ENCODE measurements around the gene TEDC2. TPM values are rescaled to one million over a fixed set of nuclear protein-coding genes. Genes with fewer than 3 reads are reported as not detected.

The TEDC2 gene
- total and polyA plus RNA-seq, 10 of the 15 experiments (the other 5 are each of a cell fraction or from before 2014, with no cell fraction given), result 0.23 to 47.9 (median 19.1) TPM

DNA sequence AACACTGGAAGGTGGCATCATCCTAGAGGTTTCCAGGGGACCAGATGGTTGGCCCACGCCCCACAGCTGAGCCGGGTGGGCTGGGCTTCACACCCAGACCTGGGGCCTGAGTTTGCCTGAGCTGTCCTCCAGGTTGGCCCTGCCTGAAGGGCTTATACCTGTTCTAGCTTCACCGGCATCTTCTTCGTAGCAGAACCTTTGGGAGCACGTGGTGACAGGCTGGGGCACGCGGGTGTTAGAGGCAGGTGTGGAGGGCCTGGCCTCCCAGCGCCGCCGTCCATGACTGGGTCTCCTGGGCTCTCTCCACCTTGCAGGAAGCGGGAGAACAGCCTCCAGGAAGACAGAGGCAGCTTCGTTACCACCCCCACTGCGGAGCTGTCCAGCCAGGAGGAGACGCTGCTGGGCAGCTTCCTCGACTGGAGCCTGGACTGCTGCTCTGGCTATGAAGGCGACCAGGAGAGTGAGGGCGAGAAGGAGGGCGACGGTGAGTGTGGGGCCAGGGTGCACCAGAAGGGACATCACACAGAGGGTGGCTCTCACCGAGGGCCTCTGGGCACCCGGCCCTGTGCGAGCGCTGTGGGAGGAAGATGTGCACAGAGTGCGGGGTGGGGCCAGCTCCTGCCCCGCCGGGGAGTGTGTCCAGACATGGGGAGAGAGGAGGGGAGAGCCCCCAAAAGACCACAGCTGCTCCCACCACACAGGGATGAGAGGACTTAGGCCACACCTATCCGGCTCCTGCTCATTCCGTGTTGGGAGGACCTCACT is 4.6 kb upstream of the TEDC2 start:
- WGBS (ENCODE audit: insufficient coverage, insufficient replicate concordance, low lambda C conversion rate, missing lambda C conversion rate), result 93% methylated on average over 27 of the region's 28 CpGs
- H3K27ac ChIP-seq (ENCODE audit: control insufficient read depth, insufficient read depth), result no peak overlapping the region
- no peak overlapping the region for H3K9ac ChIP-seq (ENCODE audit: control insufficient read depth, insufficient read depth, low read length)
- H4K20me1 ChIP-seq (ENCODE audit: control insufficient read depth, insufficient read depth), result no peaks in the 10 kb centered on the region
- CTCF ChIA-PET, result no interaction called here
- H2AFZ ChIP-seq (ENCODE audit: control insufficient read depth, low read depth, low read length), result no peak overlapping the region
- DNase-seq (ENCODE audit: low read depth, low spot score) (no peak), ATAC-seq (no peak), FAIRE-seq (no peak)
- no TSS peak for BruUV-seq (replicated peaks)
- H3K79me2 ChIP-seq (ENCODE audit: control insufficient read depth, insufficient read depth, low read length), result no peaks in the 10 kb centered on the region; the same call in 1 of the 2 replicates
- POLR2A ChIA-PET, result no interaction called here
- RAD21 ChIA-PET (ENCODE audit: unreplicated experiment), result no interaction called here
- in situ Hi-C loops (cut with MboI) (no loop called here), intact Hi-C loops (cut with micrococcal nuclease; ENCODE audit: unreplicated experiment) (no loop called here)
- peaks cover 5% of the 10 kb centered on the region; the same call in 1 of the 2 replicates for H3K4me1 ChIP-seq (ENCODE audit: control insufficient read depth, insufficient read depth, low read length)
- no peak overlapping the region for H3K4me2 ChIP-seq (ENCODE audit: control insufficient read depth, insufficient read depth)
- H3K36me3 ChIP-seq (ENCODE audit: control insufficient read depth in 2 of 2, insufficient read depth in 2 of 2, low read length in 1 of 2), result peaks cover 18 to 51% of the 10 kb centered on the region in 2 experiments; a peak in 3 of 4 replicates
- SMC1A ChIA-PET (ENCODE audit: uncharacterized antibody, unreplicated experiment), result no interaction called here
- no peak overlapping the region for H3K4me3 ChIP-seq
- no peaks in the 10 kb centered on the region for H3K27me3 ChIP-seq (replicated peaks in 1 of 2; ENCODE audit: control insufficient read depth in 2 of 2, insufficient read depth in 2 of 2, low read length in 1 of 2)
- H3K9me3 ChIP-seq (replicated peaks; ENCODE audit: control insufficient read depth, insufficient read depth, low read length), result no peaks in the 10 kb centered on the region
- TF ChIP-seq CREM (IDR thresholded peaks at IDR 0.05; ENCODE audit: low read depth), result no peak
- TF ChIP-seq, protein P1, sequence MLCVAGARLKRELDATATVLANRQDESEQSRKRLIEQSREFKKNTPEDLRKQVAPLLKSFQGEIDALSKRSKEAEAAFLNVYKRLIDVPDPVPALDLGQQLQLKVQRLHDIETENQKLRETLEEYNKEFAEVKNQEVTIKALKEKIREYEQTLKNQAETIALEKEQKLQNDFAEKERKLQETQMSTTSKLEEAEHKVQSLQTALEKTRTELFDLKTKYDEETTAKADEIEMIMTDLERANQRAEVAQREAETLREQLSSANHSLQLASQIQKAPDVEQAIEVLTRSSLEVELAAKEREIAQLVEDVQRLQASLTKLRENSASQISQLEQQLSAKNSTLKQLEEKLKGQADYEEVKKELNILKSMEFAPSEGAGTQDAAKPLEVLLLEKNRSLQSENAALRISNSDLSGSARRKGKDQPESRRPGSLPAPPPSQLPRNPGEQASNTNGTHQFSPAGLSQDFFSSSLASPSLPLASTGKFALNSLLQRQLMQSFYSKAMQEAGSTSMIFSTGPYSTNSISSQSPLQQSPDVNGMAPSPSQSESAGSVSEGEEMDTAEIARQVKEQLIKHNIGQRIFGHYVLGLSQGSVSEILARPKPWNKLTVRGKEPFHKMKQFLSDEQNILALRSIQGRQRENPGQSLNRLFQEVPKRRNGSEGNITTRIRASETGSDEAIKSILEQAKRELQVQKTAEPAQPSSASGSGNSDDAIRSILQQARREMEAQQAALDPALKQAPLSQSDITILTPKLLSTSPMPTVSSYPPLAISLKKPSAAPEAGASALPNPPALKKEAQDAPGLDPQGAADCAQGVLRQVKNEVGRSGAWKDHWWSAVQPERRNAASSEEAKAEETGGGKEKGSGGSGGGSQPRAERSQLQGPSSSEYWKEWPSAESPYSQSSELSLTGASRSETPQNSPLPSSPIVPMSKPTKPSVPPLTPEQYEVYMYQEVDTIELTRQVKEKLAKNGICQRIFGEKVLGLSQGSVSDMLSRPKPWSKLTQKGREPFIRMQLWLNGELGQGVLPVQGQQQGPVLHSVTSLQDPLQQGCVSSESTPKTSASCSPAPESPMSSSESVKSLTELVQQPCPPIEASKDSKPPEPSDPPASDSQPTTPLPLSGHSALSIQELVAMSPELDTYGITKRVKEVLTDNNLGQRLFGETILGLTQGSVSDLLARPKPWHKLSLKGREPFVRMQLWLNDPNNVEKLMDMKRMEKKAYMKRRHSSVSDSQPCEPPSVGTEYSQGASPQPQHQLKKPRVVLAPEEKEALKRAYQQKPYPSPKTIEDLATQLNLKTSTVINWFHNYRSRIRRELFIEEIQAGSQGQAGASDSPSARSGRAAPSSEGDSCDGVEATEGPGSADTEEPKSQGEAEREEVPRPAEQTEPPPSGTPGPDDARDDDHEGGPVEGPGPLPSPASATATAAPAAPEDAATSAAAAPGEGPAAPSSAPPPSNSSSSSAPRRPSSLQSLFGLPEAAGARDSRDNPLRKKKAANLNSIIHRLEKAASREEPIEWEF (IDR thresholded peaks at IDR 0.05; ENCODE audit: insufficient replicate concordance, low read depth, low read length), result no peak
- TF ChIP-seq, protein P2, sequence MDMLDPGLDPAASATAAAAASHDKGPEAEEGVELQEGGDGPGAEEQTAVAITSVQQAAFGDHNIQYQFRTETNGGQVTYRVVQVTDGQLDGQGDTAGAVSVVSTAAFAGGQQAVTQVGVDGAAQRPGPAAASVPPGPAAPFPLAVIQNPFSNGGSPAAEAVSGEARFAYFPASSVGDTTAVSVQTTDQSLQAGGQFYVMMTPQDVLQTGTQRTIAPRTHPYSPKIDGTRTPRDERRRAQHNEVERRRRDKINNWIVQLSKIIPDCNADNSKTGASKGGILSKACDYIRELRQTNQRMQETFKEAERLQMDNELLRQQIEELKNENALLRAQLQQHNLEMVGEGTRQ (IDR thresholded peaks at IDR 0.05; ENCODE audit: borderline replicate concordance, low read depth, low read length), result no peak
- TF ChIP-seq POU2F2 (IDR thresholded peaks at IDR 0.05; ENCODE audit: borderline replicate concordance, low read depth, low read length), result no peak
- no peak for TF ChIP-seq TARDBP (IDR thresholded peaks at IDR 0.05; ENCODE audit: borderline replicate concordance)
- TF ChIP-seq RAD21 (IDR thresholded peaks at IDR 0.05; ENCODE audit: insufficient read depth, low read depth, low read length), result no peak
- TF ChIP-seq, protein P3, sequence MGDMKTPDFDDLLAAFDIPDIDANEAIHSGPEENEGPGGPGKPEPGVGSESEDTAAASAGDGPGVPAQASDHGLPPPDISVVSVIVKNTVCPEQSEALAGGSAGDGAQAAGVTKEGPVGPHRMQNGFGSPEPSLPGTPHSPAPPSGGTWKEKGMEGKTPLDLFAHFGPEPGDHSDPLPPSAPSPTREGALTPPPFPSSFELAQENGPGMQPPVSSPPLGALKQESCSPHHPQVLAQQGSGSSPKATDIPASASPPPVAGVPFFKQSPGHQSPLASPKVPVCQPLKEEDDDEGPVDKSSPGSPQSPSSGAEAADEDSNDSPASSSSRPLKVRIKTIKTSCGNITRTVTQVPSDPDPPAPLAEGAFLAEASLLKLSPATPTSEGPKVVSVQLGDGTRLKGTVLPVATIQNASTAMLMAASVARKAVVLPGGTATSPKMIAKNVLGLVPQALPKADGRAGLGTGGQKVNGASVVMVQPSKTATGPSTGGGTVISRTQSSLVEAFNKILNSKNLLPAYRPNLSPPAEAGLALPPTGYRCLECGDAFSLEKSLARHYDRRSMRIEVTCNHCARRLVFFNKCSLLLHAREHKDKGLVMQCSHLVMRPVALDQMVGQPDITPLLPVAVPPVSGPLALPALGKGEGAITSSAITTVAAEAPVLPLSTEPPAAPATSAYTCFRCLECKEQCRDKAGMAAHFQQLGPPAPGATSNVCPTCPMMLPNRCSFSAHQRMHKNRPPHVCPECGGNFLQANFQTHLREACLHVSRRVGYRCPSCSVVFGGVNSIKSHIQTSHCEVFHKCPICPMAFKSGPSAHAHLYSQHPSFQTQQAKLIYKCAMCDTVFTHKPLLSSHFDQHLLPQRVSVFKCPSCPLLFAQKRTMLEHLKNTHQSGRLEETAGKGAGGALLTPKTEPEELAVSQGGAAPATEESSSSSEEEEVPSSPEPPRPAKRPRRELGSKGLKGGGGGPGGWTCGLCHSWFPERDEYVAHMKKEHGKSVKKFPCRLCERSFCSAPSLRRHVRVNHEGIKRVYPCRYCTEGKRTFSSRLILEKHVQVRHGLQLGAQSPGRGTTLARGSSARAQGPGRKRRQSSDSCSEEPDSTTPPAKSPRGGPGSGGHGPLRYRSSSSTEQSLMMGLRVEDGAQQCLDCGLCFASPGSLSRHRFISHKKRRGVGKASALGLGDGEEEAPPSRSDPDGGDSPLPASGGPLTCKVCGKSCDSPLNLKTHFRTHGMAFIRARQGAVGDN (IDR thresholded peaks at IDR 0.05), result no peak
- TF ChIP-seq, protein P4, sequence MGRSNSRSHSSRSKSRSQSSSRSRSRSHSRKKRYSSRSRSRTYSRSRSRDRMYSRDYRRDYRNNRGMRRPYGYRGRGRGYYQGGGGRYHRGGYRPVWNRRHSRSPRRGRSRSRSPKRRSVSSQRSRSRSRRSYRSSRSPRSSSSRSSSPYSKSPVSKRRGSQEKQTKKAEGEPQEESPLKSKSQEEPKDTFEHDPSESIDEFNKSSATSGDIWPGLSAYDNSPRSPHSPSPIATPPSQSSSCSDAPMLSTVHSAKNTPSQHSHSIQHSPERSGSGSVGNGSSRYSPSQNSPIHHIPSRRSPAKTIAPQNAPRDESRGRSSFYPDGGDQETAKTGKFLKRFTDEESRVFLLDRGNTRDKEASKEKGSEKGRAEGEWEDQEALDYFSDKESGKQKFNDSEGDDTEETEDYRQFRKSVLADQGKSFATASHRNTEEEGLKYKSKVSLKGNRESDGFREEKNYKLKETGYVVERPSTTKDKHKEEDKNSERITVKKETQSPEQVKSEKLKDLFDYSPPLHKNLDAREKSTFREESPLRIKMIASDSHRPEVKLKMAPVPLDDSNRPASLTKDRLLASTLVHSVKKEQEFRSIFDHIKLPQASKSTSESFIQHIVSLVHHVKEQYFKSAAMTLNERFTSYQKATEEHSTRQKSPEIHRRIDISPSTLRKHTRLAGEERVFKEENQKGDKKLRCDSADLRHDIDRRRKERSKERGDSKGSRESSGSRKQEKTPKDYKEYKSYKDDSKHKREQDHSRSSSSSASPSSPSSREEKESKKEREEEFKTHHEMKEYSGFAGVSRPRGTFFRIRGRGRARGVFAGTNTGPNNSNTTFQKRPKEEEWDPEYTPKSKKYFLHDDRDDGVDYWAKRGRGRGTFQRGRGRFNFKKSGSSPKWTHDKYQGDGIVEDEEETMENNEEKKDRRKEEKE (IDR thresholded peaks at IDR 0.05), result no peak

Measured in GM12878 (cell line).